Measurements from ENCODE around the gene KRT83.

Gene KRT83

DNA sequence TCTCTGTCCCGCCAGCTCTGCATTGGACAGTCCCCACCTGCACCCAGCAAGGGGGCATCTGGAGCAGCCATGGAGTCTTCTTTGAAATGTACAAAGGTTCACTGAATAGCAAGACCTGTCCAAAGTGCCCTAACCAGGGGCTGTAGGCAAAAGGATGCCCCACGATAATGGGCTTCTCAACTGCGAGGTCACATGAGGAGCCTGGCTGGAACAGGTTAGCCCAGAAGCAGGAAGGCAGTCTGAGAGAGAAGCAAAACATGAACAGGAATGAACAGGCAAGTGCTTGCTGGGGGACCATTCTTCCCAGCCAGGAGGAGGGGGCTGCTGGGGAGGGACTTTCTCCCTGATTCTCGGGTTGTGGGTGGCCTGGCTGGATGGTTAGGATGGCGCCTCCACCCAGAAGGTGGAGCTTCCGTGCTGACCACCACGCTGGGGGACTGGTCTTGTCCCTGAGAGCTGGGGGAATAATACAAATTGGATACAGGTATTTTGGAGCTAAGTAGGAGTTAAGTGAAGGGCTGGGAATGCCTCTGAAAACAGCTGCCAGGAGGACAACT lies 39.0 kb upstream of the KRT83 start:
- TF ChIP-seq CTCF (IDR thresholded peaks at IDR 0.05; ENCODE audit: low read depth, low read length, missing control alignments), result no peak
- DNase-seq (ENCODE audit: extremely low read depth, low read depth), result no peak
- H3K4me3 ChIP-seq (replicated peaks; ENCODE audit: low read depth, low read length), result no peak overlapping the region

GRCh38 chr12:52359621-52360061 lies 38.4 kb upstream of the KRT83 start:
- no peak for TF ChIP-seq CTCF (IDR thresholded peaks at IDR 0.05; ENCODE audit: low read depth, low read length, missing control alignments)
- no peak overlapping the region for H3K4me3 ChIP-seq (replicated peaks; ENCODE audit: low read depth, low read length)
- no peak for DNase-seq (ENCODE audit: extremely low read depth, low read depth)

- DNase-seq (ENCODE audit: extremely low read depth, low read depth), result no peak
- TF ChIP-seq CTCF (IDR thresholded peaks at IDR 0.05; ENCODE audit: low read depth, low read length, missing control alignments), result no peak
- H3K4me3 ChIP-seq (replicated peaks; ENCODE audit: low read depth, low read length), result no peak overlapping the region
Measured at GRCh38 chr12:52358575-52359350, 37.6 kb upstream of the KRT83 start.

DNA sequence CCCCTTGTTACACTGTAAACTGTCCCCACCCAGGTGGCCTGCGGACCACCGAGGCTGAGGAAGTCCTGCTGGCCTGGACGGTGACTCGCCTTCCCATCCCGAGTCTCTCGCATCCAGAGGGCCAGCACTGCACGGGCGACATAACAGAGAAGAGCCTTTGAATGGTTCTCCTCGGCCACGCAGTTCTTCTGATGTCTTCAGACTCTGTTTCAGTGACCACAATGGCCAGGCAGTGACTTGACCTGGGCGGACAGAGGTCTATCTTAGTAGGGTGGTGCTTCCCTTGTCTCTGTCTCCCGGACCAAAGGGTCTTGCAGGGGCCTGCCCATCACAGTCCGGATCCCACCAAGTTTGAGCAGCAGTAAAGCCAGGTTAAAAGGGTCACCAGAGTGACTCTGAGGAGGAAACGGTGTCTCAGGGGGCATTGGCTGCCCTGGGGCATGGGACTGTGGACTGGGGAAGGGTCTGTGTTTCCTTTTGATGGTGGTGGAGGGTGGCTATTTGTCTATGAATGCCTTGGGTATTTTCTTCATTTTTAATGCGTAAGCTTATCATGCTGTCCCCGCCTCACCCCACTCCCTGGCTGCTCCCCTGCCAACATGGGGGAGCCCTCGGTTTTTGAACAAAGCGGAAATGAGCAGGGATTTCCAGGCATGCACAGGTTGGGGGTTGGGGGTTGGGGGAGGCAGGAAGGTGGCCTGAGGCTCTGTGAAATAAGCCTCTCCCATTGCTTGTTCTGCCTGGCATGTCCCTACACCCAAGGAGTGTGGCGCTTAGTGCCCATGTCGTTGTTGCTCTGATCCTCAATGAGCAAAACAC lies 35.8 kb upstream of the KRT83 start:
- no peak for DNase-seq (ENCODE audit: extremely low read depth, low read depth)
- TF ChIP-seq CTCF (IDR thresholded peaks at IDR 0.05; ENCODE audit: low read depth, low read length, missing control alignments), result no peak
- no peak overlapping the region for H3K4me3 ChIP-seq (replicated peaks; ENCODE audit: low read depth, low read length)

- H3K4me3 ChIP-seq (replicated peaks; ENCODE audit: low read depth, low read length), result no peak overlapping the region
- TF ChIP-seq CTCF (IDR thresholded peaks at IDR 0.05; ENCODE audit: low read depth, low read length, missing control alignments), result no peak
- DNase-seq (ENCODE audit: extremely low read depth, low read depth), result no peak
Measured at GRCh38 chr12:52356031-52356761, 35.0 kb upstream of the KRT83 start.

- no peak overlapping the region for H3K4me3 ChIP-seq (replicated peaks; ENCODE audit: low read depth, low read length)
- TF ChIP-seq CTCF (IDR thresholded peaks at IDR 0.05; ENCODE audit: low read depth, low read length, missing control alignments), result no peak
- no peak for DNase-seq (ENCODE audit: extremely low read depth, low read depth)
Measured at GRCh38 chr12:52355176-52355575, 34.0 kb upstream of the KRT83 start.

All from HFF-Myc (cell line).